Muscle of back (tissue), 13 donors: ENCODE results near the gene SH3GL1. TPM values are rescaled to one million over a fixed set of nuclear protein-coding genes. Genes with fewer than 3 reads are reported as not detected.
A peak's percentile ranks its signal among the peaks of the same experiment; 100 is the strongest.

ENCODE experiments used
- DNase-seq, 3 donors: peaks; one replicate each; pipeline versions ENCODE4 v3.0.0 to v3.0.0-alpha.2; 2013
- long read RNA-seq, 9 donors: transcript quantifications; one replicate each; lab custom pipeline, GENCODE V29; 2026
- polyA plus RNA-seq, 10 donors: library from polyadenylated mRNA; unstranded; fragments of 120-200 nt; gene quantifications; one replicate each; pipeline ENCODE4 v1.2.1, GENCODE V29; 2013; ENCODE audit not compliant: insufficient read length in 10 of 10

Gene SH3GL1
- polyA plus RNA-seq: 10 to 100 TPM; 45.0 to 80.2 (median 56.5) TPM
- long read RNA-seq, donor 1, transcript SH3GL1-201 (10 exons, 2,516 nt): major isoform, 12 of 12 reads
- long read RNA-seq, donor 1, partial matches to known transcripts: 0 of 12 reads
- long read RNA-seq, donor 1, other reads (novel, unspliced or antisense): 0 of 12 reads
- long read RNA-seq, donor 2, transcript SH3GL1-201 (10 exons, 2,516 nt): major isoform, 12 of 12 reads
- long read RNA-seq, donor 2, partial matches to known transcripts: 0 of 12 reads
- long read RNA-seq, donor 2, other reads (novel, unspliced or antisense): 0 of 12 reads
- long read RNA-seq, donor 3: 0 reads
- long read RNA-seq, donor 4, transcript SH3GL1-201 (10 exons, 2,516 nt): major isoform, 12 of 12 reads
- long read RNA-seq, donor 4, partial matches to known transcripts: 0 of 12 reads
- long read RNA-seq, donor 4, other reads (novel, unspliced or antisense): 0 of 12 reads
- long read RNA-seq, donor 5, transcript SH3GL1-201 (10 exons, 2,516 nt): major isoform, 16 of 16 reads
- long read RNA-seq, donor 5, partial matches to known transcripts: 0 of 16 reads
- long read RNA-seq, donor 5, other reads (novel, unspliced or antisense): 0 of 16 reads
- long read RNA-seq, donor 6, transcript SH3GL1-201 (10 exons, 2,516 nt): major isoform, 23 of 23 reads
- long read RNA-seq, donor 6, partial matches to known transcripts: 0 of 23 reads
- long read RNA-seq, donor 6, other reads (novel, unspliced or antisense): 0 of 23 reads
- long read RNA-seq, donor 7, transcript SH3GL1-201 (10 exons, 2,516 nt): major isoform, 16 of 16 reads
- long read RNA-seq, donor 7, partial matches to known transcripts: 0 of 16 reads
- long read RNA-seq, donor 7, other reads (novel, unspliced or antisense): 0 of 16 reads
- long read RNA-seq, donor 8, transcript SH3GL1-201 (10 exons, 2,516 nt): major isoform, 17 of 17 reads
- long read RNA-seq, donor 8, partial matches to known transcripts: 0 of 17 reads
- long read RNA-seq, donor 8, other reads (novel, unspliced or antisense): 0 of 17 reads
- long read RNA-seq, donor 9, partial matches to known transcripts: 0 of 3 reads
- long read RNA-seq, donor 9, other reads (novel, unspliced or antisense): 0 of 3 reads

GRCh38 chr19:4400135-4400936 lies at the start of gene SH3GL1:
Gene SH3GL1 (minus strand): TSS chr19:4400547. CDS start chr19:4400368, 179 bp downstream.
- peak; percentile 93 to 94 (median 93) for DNase-seq

DNA sequence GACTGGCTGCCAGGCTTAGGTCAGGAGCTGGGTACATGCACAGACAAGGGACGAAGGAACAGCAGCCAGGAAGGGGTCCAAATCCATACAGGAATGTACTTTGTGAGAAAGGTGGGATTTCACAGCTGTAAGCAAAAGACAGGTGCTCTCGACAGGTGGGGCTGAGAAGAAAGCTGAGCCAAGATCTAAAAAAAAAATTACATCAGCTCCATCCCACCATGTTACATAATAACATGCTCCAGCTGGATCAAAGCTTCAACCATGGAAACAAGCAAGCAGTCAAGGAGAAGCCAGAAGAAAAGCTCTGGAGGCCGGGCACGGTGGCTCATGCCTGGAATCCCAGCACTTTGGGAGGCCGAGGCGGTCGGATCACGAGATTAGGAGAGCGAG lies 49.3 kb upstream of the SH3GL1 start:
- no peak for DNase-seq

- peak; percentile 43 to 64 (median 49) for DNase-seq
These were observed 48.8 kb upstream of the SH3GL1 start for GRCh38 chr19:4449022-4449638.

GRCh38 chr19:4448147-4448985 lies 48.0 kb upstream of the SH3GL1 start:
- no peak for DNase-seq

DNA sequence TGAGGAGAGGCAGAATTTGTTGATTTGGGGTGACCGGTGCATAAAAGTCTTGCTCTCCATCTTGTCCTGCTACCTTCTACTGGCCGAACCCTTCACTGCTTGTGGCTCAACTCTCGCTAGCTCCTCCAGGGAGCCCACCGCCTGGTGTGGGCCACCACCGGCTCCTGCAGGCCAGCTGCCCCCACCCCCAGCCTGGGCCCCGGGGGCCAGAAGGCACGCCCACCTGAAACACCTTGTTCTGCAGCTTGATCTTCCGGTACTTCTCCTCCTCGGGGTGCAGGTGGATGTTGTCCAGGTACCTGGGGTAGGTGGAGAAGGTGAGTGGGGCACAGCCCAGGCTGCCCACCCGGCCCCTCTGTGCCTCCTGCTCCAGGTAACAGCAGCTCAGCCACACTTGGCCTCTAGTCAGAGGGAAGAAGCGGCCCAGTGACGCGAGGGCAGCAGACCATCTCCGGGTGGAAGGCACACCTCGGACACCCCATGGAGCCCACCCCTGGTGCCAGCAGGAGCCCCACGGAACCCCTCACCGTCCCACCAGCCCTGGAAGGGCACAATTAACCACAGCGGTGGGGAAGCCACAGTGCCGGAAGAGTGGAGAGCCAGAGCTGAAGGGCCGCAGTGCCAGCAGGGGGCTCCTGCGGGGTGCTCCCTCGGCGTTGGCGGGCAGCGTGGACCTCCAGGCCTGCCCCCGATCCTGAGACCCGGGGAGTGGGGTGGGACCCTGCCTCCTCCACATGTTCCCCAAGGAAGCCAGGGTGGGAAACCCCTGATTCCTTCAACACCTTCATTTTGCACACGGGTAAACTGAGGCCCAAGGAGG lies 47.2 kb upstream of the SH3GL1 start:
- DNase-seq: no peak

DNA sequence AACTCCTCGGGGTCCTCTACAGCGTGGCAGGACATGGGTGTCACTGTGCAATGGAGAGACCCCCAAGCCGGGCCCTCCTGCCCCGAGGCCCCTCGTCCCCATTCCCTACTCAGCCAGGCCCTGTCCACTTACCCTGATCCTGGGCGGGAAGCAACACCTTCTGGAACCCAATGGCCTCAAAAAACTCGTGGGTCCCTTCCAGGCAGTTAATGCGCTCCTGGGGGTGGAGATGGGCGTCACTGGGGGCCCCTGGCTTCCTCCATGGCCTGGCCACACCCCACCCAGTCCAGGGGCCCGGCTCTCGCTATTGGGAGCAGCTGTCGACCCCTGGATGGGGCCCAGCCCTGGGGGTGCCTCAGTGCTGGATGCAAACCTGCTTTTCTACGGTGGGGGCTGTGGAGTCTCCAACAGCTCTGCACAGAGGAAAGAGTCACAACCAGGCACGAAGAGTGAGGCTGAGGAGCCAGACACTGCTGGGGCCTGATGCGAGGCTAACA lies 46.4 kb upstream of the SH3GL1 start:
- DNase-seq: peak in 1 of 3 donors; percentile 53

DNA sequence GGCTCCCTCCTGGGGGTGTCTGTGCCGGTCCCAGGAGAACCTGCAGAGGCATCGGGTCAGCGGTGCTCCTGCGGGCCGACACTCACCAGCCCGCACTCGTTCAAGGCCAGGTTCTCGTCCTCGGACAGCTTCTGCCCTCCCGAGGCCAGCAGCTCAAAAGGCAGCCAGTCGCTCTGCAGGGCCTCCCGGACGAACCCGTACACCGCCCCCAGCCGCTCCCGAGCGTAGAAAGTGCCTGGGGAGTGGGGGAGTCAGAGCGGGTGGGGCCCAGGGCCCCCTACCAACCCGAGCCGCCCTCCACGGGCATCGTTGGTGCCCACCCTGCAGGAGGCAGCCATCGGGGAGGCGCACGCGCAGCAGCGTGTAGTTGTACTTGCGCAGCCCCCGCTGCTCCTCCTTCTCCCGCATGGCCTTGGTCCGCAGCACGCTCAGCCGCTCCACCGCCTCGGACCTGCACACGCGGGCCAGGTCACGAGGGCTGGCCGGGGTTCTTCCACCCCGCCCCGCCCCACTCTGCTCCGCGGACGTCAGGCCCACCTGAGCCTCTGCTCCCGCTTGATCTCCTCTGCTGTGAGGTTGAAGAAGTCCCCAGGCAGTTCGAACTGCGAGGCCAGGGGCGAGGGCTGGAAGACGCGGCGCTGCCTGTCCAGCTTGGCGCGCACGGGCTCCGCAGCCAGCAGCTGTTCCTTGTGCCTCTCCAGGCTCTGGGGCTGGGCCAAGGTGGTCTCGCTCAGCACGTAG lies 45.8 kb upstream of the SH3GL1 start:
- peak in 1 of 3 donors; percentile 45 for DNase-seq

DNA sequence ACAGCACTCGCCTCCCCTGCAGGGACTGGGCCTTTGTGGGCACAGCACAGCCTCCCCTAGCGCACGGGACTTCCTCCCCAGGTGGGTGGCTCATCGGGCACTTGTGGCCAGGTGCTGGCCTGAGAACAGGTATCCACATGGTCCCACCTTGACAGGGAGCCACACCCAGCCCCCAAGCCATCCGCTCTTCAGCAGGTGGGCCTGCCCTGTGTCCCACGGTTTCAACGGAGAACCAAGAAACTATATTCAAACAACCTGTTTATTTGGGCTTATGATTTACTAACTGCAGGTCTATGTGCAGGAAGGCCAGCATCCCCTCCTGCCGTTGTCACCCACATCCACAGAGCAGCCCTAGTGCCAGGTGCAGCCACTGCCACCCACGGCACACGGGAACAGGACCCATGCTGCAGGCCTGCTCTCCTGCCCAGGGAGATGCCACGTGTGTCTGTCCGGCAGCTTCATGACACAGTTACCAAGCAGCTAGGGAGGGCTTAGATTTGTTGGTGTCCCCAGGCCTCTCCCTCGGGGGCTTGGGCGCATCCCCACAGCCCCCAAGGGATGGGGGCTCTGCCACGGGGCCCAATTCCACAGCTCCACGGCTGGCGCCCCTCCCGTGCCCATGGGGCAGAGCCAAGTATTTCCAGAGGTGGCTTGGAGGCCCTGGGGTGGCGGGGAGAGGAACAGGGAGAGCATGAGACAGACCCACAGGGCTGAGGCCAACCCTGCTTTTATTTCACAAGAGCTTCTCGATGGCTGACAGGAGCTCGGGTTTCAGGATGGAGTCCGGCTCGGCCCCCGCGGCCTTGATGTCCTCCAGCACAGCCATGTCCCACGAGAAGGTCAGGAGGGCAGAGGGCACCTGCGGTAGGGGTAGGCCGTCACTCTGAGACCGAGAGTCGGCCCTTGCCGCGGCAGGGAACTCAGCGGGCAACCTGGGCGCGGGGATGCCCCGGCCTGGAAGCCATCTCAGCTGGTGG lies 44.7 kb upstream of the SH3GL1 start:
- DNase-seq: peak in 1 of 3 donors; percentile 30

DNA sequence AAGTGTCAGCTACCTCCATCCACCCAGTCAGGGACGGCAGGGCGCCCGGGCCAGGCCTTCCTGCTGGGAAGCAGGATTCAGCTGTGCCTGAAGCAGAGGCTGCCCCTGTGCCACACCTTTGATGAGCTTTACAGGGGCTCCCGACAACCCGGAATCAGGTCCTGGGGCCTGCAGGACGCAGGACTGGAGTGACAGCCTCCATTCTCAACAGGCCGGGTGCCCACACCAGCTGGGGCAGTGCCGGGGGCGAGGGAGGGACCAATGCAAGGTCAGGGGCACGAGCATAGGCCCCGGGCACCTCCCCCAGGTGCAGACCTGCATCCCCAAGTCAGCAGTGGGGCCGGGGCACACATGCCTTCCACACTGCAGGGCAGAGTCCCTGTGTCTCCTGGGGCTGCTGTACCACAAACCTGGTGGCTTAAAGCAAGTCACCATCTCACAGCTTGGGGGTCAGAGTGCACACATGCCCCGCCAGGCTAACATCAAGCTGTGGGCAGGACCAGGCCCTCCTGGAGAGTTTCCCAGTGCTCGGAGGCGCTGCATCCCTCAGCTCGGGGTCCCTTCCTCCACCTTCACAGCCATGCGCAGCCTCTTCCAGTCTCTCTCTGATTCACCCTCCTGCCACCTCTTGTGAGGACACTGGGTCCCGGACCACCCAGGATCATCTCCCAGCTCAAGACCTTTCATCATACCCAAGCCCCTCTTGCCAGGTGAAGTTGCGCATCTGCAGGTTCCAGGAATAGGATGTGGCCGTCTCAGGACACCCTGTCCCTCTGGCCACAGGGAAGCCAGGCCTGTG lies 43.8 kb upstream of the SH3GL1 start:
- no peak for DNase-seq

DNA sequence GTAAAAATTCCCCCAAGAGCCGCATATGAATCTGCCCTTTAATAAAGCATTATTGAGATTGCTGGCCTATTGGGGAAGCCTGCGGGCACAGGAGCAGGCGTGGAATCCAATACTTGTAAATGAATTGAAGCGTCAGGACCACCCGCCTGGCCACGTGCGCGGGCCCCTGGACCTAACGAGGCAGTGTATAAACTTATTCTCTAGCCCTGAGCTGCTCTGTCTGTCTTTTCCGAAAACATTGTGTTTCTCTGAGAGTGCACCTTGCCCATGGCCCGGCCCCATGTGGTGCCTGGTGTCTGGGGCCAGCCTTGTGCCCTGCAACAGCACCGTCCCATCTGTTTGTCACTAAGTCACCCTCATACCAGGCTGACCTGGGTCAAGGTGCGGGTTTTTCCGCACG lies 42.8 kb upstream of the SH3GL1 start:
- no peak for DNase-seq

DNA sequence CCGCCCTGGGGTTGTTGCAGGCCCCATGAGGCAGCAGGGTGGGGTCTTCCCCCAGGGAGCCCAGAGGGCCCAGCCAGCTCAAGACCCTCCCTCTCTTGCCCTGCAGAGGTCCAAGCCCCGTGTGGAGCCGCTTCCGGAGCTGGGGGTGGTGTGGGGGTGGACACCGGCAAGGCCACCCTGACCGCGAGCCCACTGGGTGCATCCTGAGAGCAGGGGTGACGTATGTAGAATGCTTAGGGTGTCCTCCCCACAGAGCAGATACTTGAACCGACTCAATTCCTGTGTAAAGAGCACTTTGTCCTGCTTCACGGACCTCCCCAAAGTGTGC lies 42.4 kb upstream of the SH3GL1 start:
- DNase-seq: no peak

DNA sequence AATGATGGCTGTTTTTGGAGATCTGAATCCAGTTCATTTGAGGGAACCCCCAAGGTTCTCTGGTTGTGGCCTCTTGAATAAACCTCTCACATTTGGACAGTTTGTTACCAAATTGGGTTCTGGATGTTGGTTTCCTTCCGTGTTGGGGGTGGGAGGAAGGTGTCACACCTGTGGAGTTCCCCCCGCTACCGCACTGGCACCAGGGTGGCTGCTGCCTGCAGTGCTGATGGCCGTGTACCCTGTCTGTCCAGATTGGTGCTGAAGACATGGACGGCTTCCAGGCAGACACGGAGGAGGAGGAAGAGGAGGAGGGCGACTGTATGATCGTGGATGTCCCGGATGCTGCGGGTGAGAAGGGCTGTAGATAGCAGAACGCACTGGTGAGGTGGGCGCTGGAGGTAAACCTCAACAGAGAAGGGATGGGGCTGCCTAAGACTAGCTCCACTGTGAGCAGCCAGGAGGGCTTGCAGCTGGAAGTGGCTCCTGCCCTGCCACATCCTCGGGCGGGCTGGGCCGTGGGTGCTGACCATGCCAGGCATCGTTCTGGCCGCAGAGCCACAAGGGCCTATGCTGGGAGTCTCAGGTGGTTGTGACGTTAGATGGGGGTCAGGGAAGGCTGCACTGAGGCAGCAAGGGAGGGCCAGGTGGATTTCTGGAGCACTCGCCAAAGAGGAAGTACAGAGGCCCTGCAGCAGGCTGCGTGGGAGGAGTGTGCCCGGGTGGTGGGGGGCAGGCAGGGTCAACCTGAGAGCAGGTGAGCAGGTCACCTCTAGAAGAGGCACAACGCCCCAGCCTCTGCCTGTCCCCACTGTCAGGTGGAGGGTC lies 41.9 kb upstream of the SH3GL1 start:
- DNase-seq: no peak

GRCh38 chr19:4439243-4439642 lies 38.9 kb upstream of the SH3GL1 start:
- no peak for DNase-seq

DNA sequence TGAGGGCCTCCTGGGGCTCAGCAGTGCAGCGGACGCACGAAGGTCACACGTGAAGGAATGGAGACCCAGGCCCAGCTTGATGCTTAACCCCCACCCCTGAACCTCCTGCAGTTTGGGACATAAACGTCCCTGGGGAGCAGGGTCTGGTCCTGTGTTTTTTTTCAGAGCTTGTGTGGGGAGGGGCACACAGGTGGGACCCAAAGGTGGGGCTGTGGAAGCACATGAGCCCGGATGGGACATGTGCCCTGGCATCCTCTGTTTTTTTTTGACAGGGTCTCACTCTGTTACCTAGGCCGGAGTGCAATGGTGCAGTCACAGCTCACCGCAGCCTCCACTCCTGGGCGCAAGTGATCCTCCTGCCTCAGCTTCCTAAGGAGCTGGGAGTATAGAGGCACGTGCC lies 36.8 kb upstream of the SH3GL1 start:
- no peak for DNase-seq

DNA sequence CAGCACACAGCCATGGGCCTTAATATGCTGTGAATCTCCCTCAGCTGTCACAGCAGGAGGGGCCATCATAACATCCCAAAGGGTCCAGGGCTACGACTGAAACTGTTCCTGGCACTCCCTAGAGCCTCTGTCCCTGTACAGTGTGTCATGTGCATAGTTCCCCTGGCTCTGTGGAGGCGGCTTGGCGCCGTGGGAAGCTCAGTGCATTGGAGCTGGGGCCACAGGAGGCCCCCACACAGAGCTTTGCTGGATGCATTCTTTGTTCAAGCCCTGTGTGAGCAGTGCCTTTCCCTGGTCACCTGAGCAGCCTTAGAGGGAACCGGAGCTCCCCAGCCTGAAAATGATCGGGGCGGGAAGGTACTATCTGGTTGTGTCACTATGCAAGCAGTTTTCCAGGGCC lies 35.9 kb upstream of the SH3GL1 start:
- DNase-seq: no peak
